Hypothalamus (tissue), 51 donors: Measurements from ENCODE around the gene PEX13.
"Not testable (repeated sequence)": the region's sequence is repeated elsewhere in the genome, so short reads cannot be mapped to it uniquely, and the experiment has no call there.

Experiments
- DNase-seq, 51 donors: peaks; one replicate each; lab custom pipeline; 2025; lab: John Stamatoyannopoulos, UW

PEX13 gene

GRCh38 chr2:61017556-61018317 lies at the start of gene PEX13, which contains the start of gene PUS10:
Gene PEX13, plus strand, starts transcription at chr2:61017720. Its CDS starts 40 bp downstream, at chr2:61017760.
Gene PUS10, minus strand, starts transcription at chr2:61018255. Its CDS starts 6,365 bp downstream, at chr2:61011890.
- peak in 50 of 51 donors; percentile 40 to 98 (median 80) for DNase-seq

- no peak for DNase-seq
These were observed 44.4 kb upstream of the PEX13 start for GRCh38 chr2:60972889-60973656.

- no peak for DNase-seq
These were observed 43.8 kb upstream of the PEX13 start for GRCh38 chr2:60973705-60974104.

- no peak for DNase-seq
These were observed 42.9 kb upstream of the PEX13 start for GRCh38 chr2:60974652-60975051.

- no peak for DNase-seq
These were observed 41.2 kb upstream of the PEX13 start for GRCh38 chr2:60976256-60976850.

- no peak for DNase-seq
These were observed 40.5 kb upstream of the PEX13 start for GRCh38 chr2:60976875-60977561.

GRCh38 chr2:60977562-60977895 lies 40.0 kb upstream of the PEX13 start:
- DNase-seq, result no peak

- no peak for DNase-seq
These were observed 38.3 kb upstream of the PEX13 start for GRCh38 chr2:60979231-60979630.

GRCh38 chr2:60980071-60980815 lies 37.3 kb upstream of the PEX13 start:
- no peak for DNase-seq

GRCh38 chr2:60982066-60982465 lies 35.5 kb upstream of the PEX13 start:
- DNase-seq, result not testable (repeated sequence)

GRCh38 chr2:60984720-60985119 lies 32.8 kb upstream of the PEX13 start:
- DNase-seq, result no peak

GRCh38 chr2:60987041-60987440 lies 30.5 kb upstream of the PEX13 start:
- DNase-seq, result no peak

- not testable (repeated sequence) for DNase-seq
These were observed 29.9 kb upstream of the PEX13 start for GRCh38 chr2:60987656-60988055.

- no peak for DNase-seq
These were observed 28.3 kb upstream of the PEX13 start for GRCh38 chr2:60989259-60989658.

- no peak for DNase-seq
These were observed 25.9 kb upstream of the PEX13 start for GRCh38 chr2:60991644-60992043.

GRCh38 chr2:60992985-60993392 lies 24.5 kb upstream of the PEX13 start:
- peak in 1 of 51 donors; percentile 2 for DNase-seq

GRCh38 chr2:60994131-60994530 lies 23.4 kb upstream of the PEX13 start:
- DNase-seq, result no peak

- peak in 1 of 51 donors; percentile 2 for DNase-seq
These were observed 18.6 kb upstream of the PEX13 start for GRCh38 chr2:60998628-60999545.

GRCh38 chr2:61005736-61006135 lies 11.8 kb upstream of the PEX13 start:
- no peak for DNase-seq
